Duodenal mucosa (tissue), 2 donors: ENCODE measurements around the gene HOXC12.

Experiments
- H3K27ac ChIP-seq: one replicate; pipeline ENCODE4 v1.7.0; 2013; ENCODE audit warnings: low read depth, low read length
- H3K27me3 ChIP-seq, 2 donors: one replicate each; pipeline ENCODE4 v1.7.0; 2013; ENCODE audit warnings: low read length in 2 of 2, control low read depth in 1 of 2; ENCODE audit not compliant: insufficient read depth in 2 of 2, control insufficient read depth in 1 of 2
- H3K36me3 ChIP-seq, 2 donors: one replicate each; pipeline ENCODE4 v1.7.0; 2013; ENCODE audit warnings: low read length in 2 of 2, control low read depth in 1 of 2; ENCODE audit not compliant: insufficient read depth in 2 of 2, control insufficient read depth in 1 of 2
- H3K4me1 ChIP-seq, 2 donors: one replicate each; pipeline ENCODE4 v1.7.0; 2013; ENCODE audit warnings: low read length in 2 of 2, control low read depth in 1 of 2; ENCODE audit not compliant: insufficient read depth in 2 of 2, control insufficient read depth in 1 of 2
- H3K4me3 ChIP-seq, 2 donors: one replicate each; pipeline ENCODE4 v1.7.0; 2013; ENCODE audit warnings: low read length in 2 of 2, low read depth in 1 of 2
- H3K9ac ChIP-seq, 2 donors: one replicate each; pipeline ENCODE4 v1.7.0; 2013; ENCODE audit warnings: low read length in 2 of 2, low read depth in 1 of 2
- H3K9me3 ChIP-seq, 2 donors: one replicate each; pipeline ENCODE4 v1.7.0; 2013; ENCODE audit warnings: low read length in 2 of 2, control low read depth in 1 of 2; ENCODE audit not compliant: control insufficient read depth in 1 of 2

Gene HOXC12

GRCh38 chr12:53941187-53941586 lies 13.5 kb upstream of the HOXC12 start:
- no peak overlapping the region for H3K27ac ChIP-seq
- no peaks in the 10 kb centered on the region for H3K4me1 ChIP-seq
- no peaks in the 10 kb centered on the region for H3K36me3 ChIP-seq
- no peaks in the 10 kb centered on the region for H3K9me3 ChIP-seq
- H3K9ac ChIP-seq = no peak overlapping the region
- H3K27me3 ChIP-seq = peaks cover 84 to 97% of the 10 kb centered on the region in 2 donors
- H3K4me3 ChIP-seq = no peak overlapping the region

- H3K4me3 ChIP-seq = no peak overlapping the region
- H3K9me3 ChIP-seq = no peaks in the 10 kb centered on the region
- no peaks in the 10 kb centered on the region for H3K4me1 ChIP-seq
- H3K27me3 ChIP-seq = peaks cover 88 to 97% of the 10 kb centered on the region in 2 donors
- H3K27ac ChIP-seq = no peak overlapping the region
- no peak overlapping the region for H3K9ac ChIP-seq
- H3K36me3 ChIP-seq = no peaks in the 10 kb centered on the region
Measured at GRCh38 chr12:53941750-53942149, 13.0 kb upstream of the HOXC12 start.

GRCh38 chr12:53942467-53942997 lies 12.2 kb upstream of the HOXC12 start:
- Histone ChIP-seq H3K27me3 (peaks cover 87 to 96% of the 10 kb centered on the region in 2 donors), H3K27ac (no peak overlapping the region), H3K4me3 (no peak overlapping the region), H3K9me3 (no peaks in the 10 kb centered on the region), H3K36me3 (no peaks in the 10 kb centered on the region), H3K9ac (no peak overlapping the region), H3K4me1 (no peaks in the 10 kb centered on the region)

GRCh38 chr12:53944209-53944608 lies 10.5 kb upstream of the HOXC12 start:
- H3K9me3 ChIP-seq = no peaks in the 10 kb centered on the region
- H3K9ac ChIP-seq = no peak overlapping the region
- no peaks in the 10 kb centered on the region for H3K36me3 ChIP-seq
- H3K27ac ChIP-seq = no peak overlapping the region
- no peak overlapping the region for H3K4me3 ChIP-seq
- H3K4me1 ChIP-seq = no peaks in the 10 kb centered on the region
- H3K27me3 ChIP-seq = peaks cover 88 to 94% of the 10 kb centered on the region in 2 donors

- Histone ChIP-seq H3K27me3 (peaks cover 91 to 94% of the 10 kb centered on the region in 2 donors), H3K27ac (no peak overlapping the region), H3K4me3 (no peak overlapping the region), H3K36me3 (no peaks in the 10 kb centered on the region), H3K9me3 (no peaks in the 10 kb centered on the region), H3K9ac (no peak overlapping the region), H3K4me1 (no peaks in the 10 kb centered on the region)
Measured at GRCh38 chr12:53944907-53945847, 9.5 kb upstream of the HOXC12 start.

GRCh38 chr12:53947743-53948142 lies 7.0 kb upstream of the HOXC12 start:
- Histone ChIP-seq H3K27ac (no peak overlapping the region), H3K9me3 (no peaks in the 10 kb centered on the region), H3K36me3 (no peaks in the 10 kb centered on the region), H3K4me3 (no peak overlapping the region), H3K4me1 (no peaks in the 10 kb centered on the region), H3K27me3 (peaks cover 96% of the 10 kb centered on the region in 2 donors), H3K9ac (no peak overlapping the region)

- no peak overlapping the region for H3K4me3 ChIP-seq
- no peaks in the 10 kb centered on the region for H3K36me3 ChIP-seq
- no peaks in the 10 kb centered on the region for H3K9me3 ChIP-seq
- peaks cover 96 to 98% of the 10 kb centered on the region in 2 donors for H3K27me3 ChIP-seq
- H3K4me1 ChIP-seq = no peaks in the 10 kb centered on the region
- no peak overlapping the region for H3K9ac ChIP-seq
- no peak overlapping the region for H3K27ac ChIP-seq
Measured at GRCh38 chr12:53948650-53949593, 5.8 kb upstream of the HOXC12 start.

GRCh38 chr12:53949631-53950436 lies 4.9 kb upstream of the HOXC12 start:
- H3K27me3 ChIP-seq = peaks cover 96 to 97% of the 10 kb centered on the region in 2 donors
- no peak overlapping the region for H3K4me3 ChIP-seq
- no peaks in the 10 kb centered on the region for H3K36me3 ChIP-seq
- peaks cover 0 to 2% of the 10 kb centered on the region in 2 donors for H3K4me1 ChIP-seq
- no peaks in the 10 kb centered on the region for H3K9me3 ChIP-seq
- no peak overlapping the region for H3K27ac ChIP-seq
- no peak overlapping the region for H3K9ac ChIP-seq

- no peaks in the 10 kb centered on the region for H3K36me3 ChIP-seq
- no peak overlapping the region for H3K4me3 ChIP-seq
- H3K27me3 ChIP-seq = peaks cover 96% of the 10 kb centered on the region in 2 donors
- no peak overlapping the region for H3K9ac ChIP-seq
- H3K9me3 ChIP-seq = no peaks in the 10 kb centered on the region
- H3K27ac ChIP-seq = no peak overlapping the region
- H3K4me1 ChIP-seq = peaks cover 0 to 3% of the 10 kb centered on the region in 2 donors
Measured at GRCh38 chr12:53950437-53950773, 4.3 kb upstream of the HOXC12 start.
